Stimulated activated naive CD8-positive, alpha-beta T cell treated with anti-CD3 and anti-CD28 coated beads, Interleukin-15, amount 100 ng/mL, for 72 hours (primary cell): ENCODE results near the gene RNF157.
"Not testable (repeated sequence)": the region's sequence is repeated elsewhere in the genome, so short reads cannot be mapped to it uniquely, and the experiment has no call there.

Experiments used
- ATAC-seq: fragments of 150-1000 bp; cut with Tn5 transposase; 2 replicates; pipeline ENCODE4 v1.10.0; 2021; ENCODE audit warnings: mild to moderate bottlenecking, moderate library complexity
- DNase-seq, 2 donors: peaks; one replicate each; pipeline ENCODE4 v3.0.0; 2021 to 2022
- H3K27ac Mint-ChIP-seq, 2 donors: one replicate each; pipeline ENCODE4 v1.8.0; 2022; ENCODE audit warnings: mild to moderate bottlenecking in 2 of 2, mixed read lengths in 2 of 2, moderate library complexity in 2 of 2
- H3K27me3 Mint-ChIP-seq: one replicate; pipeline ENCODE4 v1.8.0; 2022; ENCODE audit warnings: mixed read lengths
- H3K4me1 Mint-ChIP-seq: one replicate; pipeline ENCODE4 v1.8.0; 2022; ENCODE audit warnings: mild to moderate bottlenecking, mixed read lengths
- H3K4me3 Mint-ChIP-seq, 2 donors: one replicate each; pipeline ENCODE4 v1.8.0; 2022; ENCODE audit warnings: mild to moderate bottlenecking in 2 of 2, mixed read lengths in 2 of 2, moderate library complexity in 1 of 2
- H3K9me3 Mint-ChIP-seq, 2 donors: one replicate each; pipeline ENCODE4 v1.8.0; 2022; ENCODE audit warnings: mixed read lengths in 2 of 2

Gene RNF157

GRCh38 chr17:76272541-76273444 is 32.5 kb upstream of the RNF157 start:
- peak; percentile 67 for ATAC-seq
- H3K27ac Mint-ChIP-seq, result peak overlapping the region; percentile 88 to 100
- peak; percentile 86 to 93 for DNase-seq
- H3K9me3 Mint-ChIP-seq, result no peaks in the 10 kb centered on the region
- H3K4me1 Mint-ChIP-seq, result peaks cover 95% of the 10 kb centered on the region
- no peaks in the 10 kb centered on the region for H3K27me3 Mint-ChIP-seq
- H3K4me3 Mint-ChIP-seq, result peak overlapping the region; percentile 91 to 93

GRCh38 chr17:76271669-76272540 is 31.6 kb upstream of the RNF157 start:
- Mint-ChIP-seq H3K9me3 (no peaks in the 10 kb centered on the region), H3K27me3 (no peaks in the 10 kb centered on the region), H3K4me1 (peaks cover 91% of the 10 kb centered on the region), H3K4me3 (peak overlapping the region; percentile 91 to 93), H3K27ac (peak overlapping the region; percentile 94 to 100)
- ATAC-seq, result peak; percentile 74
- peak; percentile 94 to 99 for DNase-seq

GRCh38 chr17:76270770-76271668 is 30.7 kb upstream of the RNF157 start:
- peak overlapping the region; percentile 91 to 93 for H3K4me3 Mint-ChIP-seq
- no peaks in the 10 kb centered on the region for H3K9me3 Mint-ChIP-seq
- no peaks in the 10 kb centered on the region for H3K27me3 Mint-ChIP-seq
- peak; percentile 62 to 71 for DNase-seq
- ATAC-seq, result peak; percentile 3
- peaks cover 82% of the 10 kb centered on the region for H3K4me1 Mint-ChIP-seq
- peak overlapping the region; percentile 94 to 100 for H3K27ac Mint-ChIP-seq

- Mint-ChIP-seq H3K27me3 (no peaks in the 10 kb centered on the region), H3K27ac (peak overlapping the region; percentile 99 to 100), H3K4me3 (peak overlapping the region; percentile 93), H3K4me1 (peaks cover 74% of the 10 kb centered on the region), H3K9me3 (no peaks in the 10 kb centered on the region)
- DNase-seq (peak; percentile 69 to 76), ATAC-seq (no peak)
These were observed 29.9 kb upstream of the RNF157 start for GRCh38 chr17:76270127-76270592.

- no peak for ATAC-seq
- DNase-seq, result peak; percentile 46 to 54
These were observed 29.0 kb upstream of the RNF157 start for GRCh38 chr17:76268991-76269981.

GRCh38 chr17:76268015-76268749 is 27.9 kb upstream of the RNF157 start:
- Mint-ChIP-seq H3K4me3 (peak overlapping the region; percentile 93), H3K27me3 (no peaks in the 10 kb centered on the region), H3K27ac (peak overlapping the region; percentile 99 to 100), H3K9me3 (no peaks in the 10 kb centered on the region), H3K4me1 (peaks cover 69% of the 10 kb centered on the region)
- no peak for ATAC-seq
- peak; percentile 76 to 84 for DNase-seq

More at GRCh38 chr17:76268991-76269981, 29.0 kb upstream of the RNF157 start:
- H3K4me1 Mint-ChIP-seq, result peaks cover 69% of the 10 kb centered on the region
- H3K4me3 Mint-ChIP-seq, result peak overlapping the region; percentile 93
- no peaks in the 10 kb centered on the region for H3K9me3 Mint-ChIP-seq
- peak overlapping the region; percentile 99 to 100 for H3K27ac Mint-ChIP-seq
- H3K27me3 Mint-ChIP-seq, result no peaks in the 10 kb centered on the region

- peak overlapping the region; percentile 93 for H3K4me3 Mint-ChIP-seq
- peaks cover 69% of the 10 kb centered on the region for H3K4me1 Mint-ChIP-seq
- not testable (repeated sequence) for H3K27me3 Mint-ChIP-seq, H3K9me3 Mint-ChIP-seq, ATAC-seq
- peak in 1 of 2 donors; percentile 45 for DNase-seq
- H3K27ac Mint-ChIP-seq, result peak overlapping the region; percentile 99 to 100
These were observed 27.3 kb upstream of the RNF157 start for GRCh38 chr17:76267581-76268001.

GRCh38 chr17:76267051-76267576 is 26.8 kb upstream of the RNF157 start:
- peaks cover 69% of the 10 kb centered on the region for H3K4me1 Mint-ChIP-seq
- ATAC-seq (no peak), DNase-seq (peak in 1 of 2 donors; percentile 28)
- no peaks in the 10 kb centered on the region for H3K27me3 Mint-ChIP-seq
- no peaks in the 10 kb centered on the region for H3K9me3 Mint-ChIP-seq
- peak overlapping the region; percentile 93 for H3K4me3 Mint-ChIP-seq
- peak overlapping the region; percentile 99 to 100 for H3K27ac Mint-ChIP-seq

- peak overlapping the region; percentile 93 for H3K4me3 Mint-ChIP-seq
- H3K9me3 Mint-ChIP-seq, result no peaks in the 10 kb centered on the region
- H3K4me1 Mint-ChIP-seq, result peaks cover 71% of the 10 kb centered on the region
- H3K27me3 Mint-ChIP-seq, result no peaks in the 10 kb centered on the region
- DNase-seq (peak; percentile 34 to 47), ATAC-seq (no peak)
- peak overlapping the region; percentile 99 to 100 for H3K27ac Mint-ChIP-seq
These were observed 26.1 kb upstream of the RNF157 start for GRCh38 chr17:76266244-76266938.

GRCh38 chr17:76265624-76266243 is 25.4 kb upstream of the RNF157 start:
- DNase-seq (peak; percentile 47 to 61), ATAC-seq (no peak)
- peak overlapping the region; percentile 93 for H3K4me3 Mint-ChIP-seq
- H3K9me3 Mint-ChIP-seq, result no peaks in the 10 kb centered on the region
- no peaks in the 10 kb centered on the region for H3K27me3 Mint-ChIP-seq
- H3K27ac Mint-ChIP-seq, result peak overlapping the region; percentile 99 to 100
- H3K4me1 Mint-ChIP-seq, result peaks cover 65% of the 10 kb centered on the region

GRCh38 chr17:76264755-76265623 is 24.7 kb upstream of the RNF157 start, which contains the start of gene UBALD2:
Gene UBALD2 (plus strand): TSS chr17:76265348. CDS start chr17:76265506, 158 bp downstream.
- Mint-ChIP-seq H3K4me1 (peaks cover 60% of the 10 kb centered on the region), H3K9me3 (no peaks in the 10 kb centered on the region), H3K4me3 (peak within 1 kb of the TSS; percentile 93), H3K27ac (peak within 1 kb of the TSS; percentile 99 to 100), H3K27me3 (no peaks in the 10 kb centered on the region)
- ATAC-seq (peak; percentile 85), DNase-seq (peak; percentile 100)
